ENCODE data around the gene BCOR. TPM values are rescaled to one million over a fixed set of nuclear protein-coding genes. Genes with fewer than 3 reads are reported as not detected.

Gene BCOR
- total and polyA plus RNA-seq, 2 of the 13 experiments (the other 11 are each of a cell fraction or from before 2014, with no cell fraction given) = 14.3 to 15.2 TPM

DNA sequence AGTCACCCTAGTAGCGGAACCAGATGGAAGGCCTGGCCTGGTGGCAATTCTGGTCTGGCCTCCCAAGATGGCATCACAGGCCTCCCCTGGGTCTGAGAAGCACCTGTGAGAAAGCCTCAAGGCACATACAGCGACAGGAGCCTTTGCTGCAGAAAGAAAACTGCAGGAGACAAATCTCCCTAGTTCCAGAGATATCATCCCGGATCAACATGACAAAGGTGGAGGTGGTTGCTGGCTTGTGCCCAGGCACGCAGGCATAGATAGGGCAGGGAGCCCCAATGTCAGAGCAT lies 93.6 kb downstream of the BCOR start:
- no peak overlapping the region for H3K4me3 ChIP-seq (replicated peaks in 1 of 3; ENCODE audit: insufficient read depth in 1 of 3, low read depth in 2 of 3, low read length in 3 of 3)
- H2AFZ ChIP-seq (ENCODE audit: low read length) = no peak overlapping the region
- in situ Hi-C loops (cut with HindIII; ENCODE audit: extremely low pct_ligation_motif_present, low pct_unique_long_range_greater_than_20kb) (no loop called here), intact Hi-C loops (cut with micrococcal nuclease; ENCODE audit: unreplicated experiment) (no loop called here)
- no peak for DNase-seq (ENCODE audit: low spot score)
- peak overlapping the region; percentile 75 for H3K27ac ChIP-seq (ENCODE audit: extremely low read length, insufficient read depth, low read length)
- no peaks in the 10 kb centered on the region for H3K9me3 ChIP-seq (ENCODE audit: low read length)
- POLR2A ChIA-PET = no interaction called here
- no peaks in the 10 kb centered on the region for H3K27me3 ChIP-seq (ENCODE audit: control insufficient read depth in 1 of 2, insufficient read depth in 2 of 2, low read length in 2 of 2)
- ATAC-seq = no peak
- H3K9ac ChIP-seq (ENCODE audit: insufficient read depth, low read depth, low read length) = no peak overlapping the region
- 0 out of 2 replicates have a peak overlapping the region, but pooled peaks have one; percentile 71 for H3K4me2 ChIP-seq (ENCODE audit: low read depth, low read length)
- no peak for FAIRE-seq
- BruUV-seq (replicated peaks) = no TSS peak
- no peaks in the 10 kb centered on the region for H3K79me2 ChIP-seq (ENCODE audit: insufficient read depth, low read length)
- peaks cover 35% of the 10 kb centered on the region for H3K4me1 ChIP-seq (ENCODE audit: insufficient read depth, low read length)
- no peaks in the 10 kb centered on the region for H3K36me3 ChIP-seq (replicated peaks in 1 of 2; ENCODE audit: control insufficient read depth in 1 of 2, insufficient read depth in 2 of 2, low read length in 2 of 2)
- TF ChIP-seq TBX3 (IDR thresholded peaks at IDR 0.05; ENCODE audit: borderline replicate concordance) = no peak
- TF ChIP-seq CENPT (CRISPR knock-in tag; IDR thresholded peaks at IDR 0.05; ENCODE audit: low read depth) = no peak
- no peaks in the 10 kb centered on the region for H4K20me1 ChIP-seq (ENCODE audit: insufficient read depth, low read length)
- WGBS (ENCODE audit: low lambda C conversion rate) = 60% methylated on average over 1 of the region's 4 CpGs
- CTCF ChIA-PET (ENCODE audit: low intra/inter-chr PET ratio, low total read pairs) = no interaction called here

DNA sequence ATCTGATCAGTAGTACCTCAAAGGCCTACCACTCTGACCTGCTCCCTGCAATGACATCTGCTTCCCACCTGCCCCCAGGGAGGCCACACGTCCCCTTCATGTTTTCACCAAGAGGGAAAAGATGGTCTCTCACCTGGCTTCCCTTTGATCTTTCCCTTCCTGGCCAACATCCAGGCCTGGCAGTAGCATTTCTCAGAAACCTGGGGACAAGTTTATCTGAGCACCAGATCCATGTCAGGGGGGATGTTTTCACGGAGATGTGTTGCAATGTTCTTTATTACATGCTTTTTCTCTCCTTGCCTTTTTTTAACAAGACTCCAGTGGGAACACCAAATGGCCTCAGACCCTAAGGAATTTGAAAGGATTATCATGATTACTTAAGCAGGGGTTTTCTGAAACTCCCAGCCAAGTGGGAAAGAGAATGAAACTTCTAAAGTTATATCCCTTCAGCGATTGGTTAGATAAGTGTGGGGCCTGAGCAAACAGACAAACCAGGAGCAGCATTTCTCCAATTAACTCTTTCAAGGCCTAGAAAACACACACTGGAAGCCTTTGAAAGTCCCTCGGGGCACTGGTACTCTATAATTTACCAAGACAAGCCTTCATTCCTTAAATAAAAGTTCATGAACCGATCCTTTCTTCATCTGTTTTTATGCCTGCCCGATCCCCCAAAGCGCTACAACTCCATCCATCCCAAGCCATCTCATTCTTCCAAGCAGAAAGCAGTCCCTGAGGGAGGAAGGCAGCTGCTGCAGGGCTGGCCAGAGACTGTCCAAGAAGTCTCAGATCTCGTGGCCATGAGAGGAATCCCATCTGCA lies 94.1 kb downstream of the BCOR start:
- ChIA-PET CTCF (ENCODE audit: low intra/inter-chr PET ratio, low total read pairs) (no interaction called here), POLR2A (interaction anchor here (1.4 to 1.5 kb wide), 2 partner anchors 10 to 11 kb away, joined by 6 to 12 read pairs; no protein-coding TSS in a partner anchor)
- ATAC-seq (peak; percentile 85), DNase-seq (ENCODE audit: low spot score) (peak; percentile 80), FAIRE-seq (peak; percentile 84)
- Histone ChIP-seq H3K4me2 (ENCODE audit: low read depth, low read length) (peak overlapping the region; percentile 71), H3K4me1 (ENCODE audit: insufficient read depth, low read length) (peaks cover 36% of the 10 kb centered on the region), H3K36me3 (replicated peaks in 1 of 2; ENCODE audit: control insufficient read depth in 1 of 2, insufficient read depth in 2 of 2, low read length in 2 of 2) (no peaks in the 10 kb centered on the region), H3K27ac (ENCODE audit: extremely low read length, insufficient read depth, low read length) (peak overlapping the region; percentile 75), H3K9ac (ENCODE audit: insufficient read depth, low read depth, low read length) (0 out of 2 replicates have a peak overlapping the region, but pooled peaks have one; percentile 22), H3K27me3 (ENCODE audit: control insufficient read depth in 1 of 2, insufficient read depth in 2 of 2, low read length in 2 of 2) (no peaks in the 10 kb centered on the region), H2AFZ (ENCODE audit: low read length) (no peak overlapping the region), H3K4me3 (replicated peaks in 1 of 3; ENCODE audit: insufficient read depth in 1 of 3, low read depth in 2 of 3, low read length in 3 of 3) (peak overlapping the region; percentile 14 to 57 (median 16); a peak in 3 of 6 replicates), H4K20me1 (ENCODE audit: insufficient read depth, low read length) (no peaks in the 10 kb centered on the region), H3K9me3 (ENCODE audit: low read length) (no peaks in the 10 kb centered on the region), H3K79me2 (ENCODE audit: insufficient read depth, low read length) (no peaks in the 10 kb centered on the region)
- 16% methylated on average over 6 of the region's 8 CpGs for WGBS (ENCODE audit: low lambda C conversion rate)
- in situ Hi-C loops (cut with HindIII; ENCODE audit: extremely low pct_ligation_motif_present, low pct_unique_long_range_greater_than_20kb) = no loop called here
- no TSS peak for BruUV-seq (replicated peaks)
- intact Hi-C loops (cut with micrococcal nuclease; ENCODE audit: unreplicated experiment) = loop anchor here (1.0 kb wide), 1 partner anchor 9 kb away; no protein-coding TSS in a partner anchor
- TF ChIP-seq, protein P1, sequence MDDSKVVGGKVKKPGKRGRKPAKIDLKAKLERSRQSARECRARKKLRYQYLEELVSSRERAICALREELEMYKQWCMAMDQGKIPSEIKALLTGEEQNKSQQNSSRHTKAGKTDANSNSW (CRISPR knock-in tag; IDR thresholded peaks at IDR 0.05; ENCODE audit: borderline replicate concordance) = no peak
- TF ChIP-seq CAMTA2 (CRISPR knock-in tag; IDR thresholded peaks at IDR 0.05; ENCODE audit: borderline replicate concordance) (no peak), ZNF850 (CRISPR knock-in tag; conservative IDR thresholded peaks at IDR 0.05) (no peak), DNMT1 (CRISPR knock-in tag; IDR thresholded peaks at IDR 0.05) (no peak), ZMYM4 (CRISPR knock-in tag; IDR thresholded peaks at IDR 0.05) (no peak), ZNF674 (CRISPR knock-in tag; IDR thresholded peaks at IDR 0.05; ENCODE audit: low read depth) (no peak), NR1H2 (CRISPR knock-in tag; IDR thresholded peaks at IDR 0.05; ENCODE audit: borderline replicate concordance, low read depth) (no peak), ZFY (CRISPR knock-in tag; IDR thresholded peaks at IDR 0.05) (peak; percentile 56; the same call in 1 of the 2 replicates), MLLT10 (CRISPR knock-in tag; IDR thresholded peaks at IDR 0.05) (no peak), HNRNPL (IDR thresholded peaks at IDR 0.05; ENCODE audit: low read depth, low read length) (no peak), ZNF354B (CRISPR knock-in tag; IDR thresholded peaks at IDR 0.05) (no peak), ZNF737 (CRISPR knock-in tag; IDR thresholded peaks at IDR 0.05; ENCODE audit: borderline replicate concordance) (no peak), TRIM24 (CRISPR knock-in tag; IDR thresholded peaks at IDR 0.05) (no peak), SAFB2 (CRISPR knock-in tag; IDR thresholded peaks at IDR 0.05; ENCODE audit: borderline replicate concordance, low read depth) (no peak), HDAC6 (IDR thresholded peaks at IDR 0.05; ENCODE audit: low read depth, low read length) (no peak), ZBTB8A (CRISPR knock-in tag; IDR thresholded peaks at IDR 0.05; ENCODE audit: borderline replicate concordance, low read depth) (no peak), BRD4 (CRISPR knock-in tag; IDR thresholded peaks at IDR 0.05) (no peak), ZNF598 (CRISPR knock-in tag; IDR thresholded peaks at IDR 0.05; ENCODE audit: borderline replicate concordance) (no peak)
